Keratinocyte (primary cell): ENCODE measurements around the gene CELSR3. TPM values are rescaled to one million over a fixed set of nuclear protein-coding genes. Genes with fewer than 3 reads are reported as not detected.

Experiments used
- DNase-seq: peaks from one replicate; pipeline ENCODE4 v3.0.0-alpha.2; 2011; ENCODE audit warnings: low read depth, missing footprints, low spot score
- FAIRE-seq: peaks from 2 replicates; lab custom pipeline; 2011; peaks lifted over from hg19 to GRCh38; lab: Jason Lieb, UNC
- H2AFZ ChIP-seq: 2 replicates; pipeline ENCODE4 v1.6.0; 2012; ENCODE audit warnings: low read length, control low read depth, inconsistent platforms; ENCODE audit not compliant: control insufficient read depth
- H3K27ac ChIP-seq: 2 replicates; pipeline ENCODE4 v1.5.1; 2011; ENCODE audit warnings: low read length; ENCODE audit not compliant: control insufficient read depth, insufficient read depth
- H3K27me3 ChIP-seq: 3 replicates; pipeline ENCODE4 v1.6.0; 2011; ENCODE audit warnings: low read length; ENCODE audit not compliant: control insufficient read depth, insufficient read depth; ENCODE audit errors: extremely low read depth
- H3K36me3 ChIP-seq, 2 experiments: 2 replicates in 1 of 2; 3 replicates in 1 of 2; pipeline ENCODE4 v1.5.1; 2011; ENCODE audit warnings: low read length in 2 of 2, mild to moderate bottlenecking in 1 of 2; ENCODE audit not compliant: control insufficient read depth in 2 of 2, insufficient read depth in 2 of 2; ENCODE audit errors: extremely low read depth in 1 of 2
- H3K4me1 ChIP-seq: 3 replicates; pipeline ENCODE4 v1.5.1; 2011; ENCODE audit warnings: low read length; ENCODE audit not compliant: control insufficient read depth, insufficient read depth; ENCODE audit errors: extremely low read depth
- H3K4me2 ChIP-seq: 3 replicates; pipeline ENCODE4 v1.6.0; 2011; ENCODE audit warnings: low read depth, low read length; ENCODE audit not compliant: control insufficient read depth, insufficient read depth; ENCODE audit errors: extremely low read depth
- H3K4me3 ChIP-seq, 3 experiments: fragments of 200-600 bp in 1 of 3; sonication (generic) in 1 of 3; 2 replicates in 2 of 3; 3 replicates in 1 of 3; pipeline ENCODE4 v1.5.1; 2011 to 2016; ENCODE audit warnings: low read length in 3 of 3, mild to moderate bottlenecking in 3 of 3, control low read depth in 2 of 3, inconsistent platforms in 1 of 3, low read depth in 1 of 3, mixed read lengths in 1 of 3, mixed run types in 1 of 3, moderate library complexity in 1 of 3; ENCODE audit not compliant: control insufficient read depth in 2 of 3, insufficient read depth in 2 of 3; ENCODE audit errors: extremely low read depth in 1 of 3
- H3K79me2 ChIP-seq: 2 replicates; pipeline ENCODE4 v1.6.0; 2012; ENCODE audit warnings: low read length; ENCODE audit not compliant: control insufficient read depth, insufficient read depth
- H3K9ac ChIP-seq: 3 replicates; pipeline ENCODE4 v1.6.0; 2011; ENCODE audit warnings: low read length; ENCODE audit not compliant: control insufficient read depth, insufficient read depth; ENCODE audit errors: extremely low read depth
- H3K9me1 ChIP-seq: 3 replicates; pipeline ENCODE4 v1.6.0; 2011; ENCODE audit warnings: low read length; ENCODE audit not compliant: control insufficient read depth, insufficient read depth; ENCODE audit errors: extremely low read depth
- H3K9me3 ChIP-seq: 2 replicates; pipeline ENCODE4 v1.5.1; 2012; ENCODE audit warnings: low read depth, low read length; ENCODE audit not compliant: control insufficient read depth
- H4K20me1 ChIP-seq: 3 replicates; pipeline ENCODE4 v1.6.0; 2011; ENCODE audit warnings: low read length; ENCODE audit not compliant: control insufficient read depth, insufficient read depth; ENCODE audit errors: extremely low read depth
- CTCF ChIP-seq, 3 experiments: IDR thresholded peaks in 1 of 3; conservative IDR thresholded peaks in 1 of 3; optimal IDR thresholded peaks in 1 of 3; 2 replicates in 2 of 3; 3 replicates in 1 of 3; pipeline versions ENCODE3 to v1.5.1; 2011; ENCODE audit warnings: low read length in 3 of 3, mild to moderate bottlenecking in 3 of 3, moderate library complexity in 2 of 3, control low read depth in 1 of 3, inconsistent platforms in 1 of 3; ENCODE audit not compliant: insufficient read depth in 2 of 3; ENCODE audit errors: extremely low read depth in 1 of 3
- EZH2 ChIP-seq: IDR thresholded peaks from one replicate; pipeline ENCODE4 v1.6.1; 2012; ENCODE audit warnings: inconsistent platforms, mild to moderate bottlenecking, low read length, moderate library complexity
- dilution Hi-C: fragments of 300-500 bp; cut with MboI; formaldehyde crosslinking; loops from one replicate; pipeline ENCODE4 v1.7.0; 2020; ENCODE audit warnings: low sequenced_read_pairs; ENCODE audit not compliant: extremely low pct_ligation_motif_present
- polyA plus RNA-seq, 5 experiments: library from polyadenylated mRNA; depleted of rRNA in 3 of 5; stranded (reverse) in 3 of 5; stranded (forward) in 1 of 5; unstranded in 1 of 5; fragments of >200 nt; gene quantifications; 1 replicate in 1 of 5; 2 replicates in 3 of 5; 3 replicates in 1 of 5; pipeline versions ENCODE4 v1.2.1 to v1.2.3, GENCODE V29; 2011 to 2012; ENCODE audit warnings: missing spikeins in 2 of 5, low read depth in 1 of 5, low replicate concordance in 1 of 5

Gene CELSR3
- polyA plus RNA-seq, 1 donor (not counting 4 experiments of a cell fraction or from before 2014, with no cell fraction given): 0.25 TPM

GRCh38 chr3:48684480-48685143 lies 21.9 kb upstream of the CELSR3 start:
- H3K36me3 ChIP-seq: peaks cover 24 to 36% of the 10 kb centered on the region in 2 experiments
- H3K27ac ChIP-seq: peak overlapping the region; percentile 31
- H3K9ac ChIP-seq: peak overlapping the region; percentile 44
- DNase-seq (no peak), FAIRE-seq (no peak)
- peak overlapping the region; percentile 59 to 78 (median 66) for H3K4me3 ChIP-seq
- H2AFZ ChIP-seq: peak overlapping the region; percentile 20
- no peaks in the 10 kb centered on the region for H3K27me3 ChIP-seq
- H3K9me3 ChIP-seq: no peaks in the 10 kb centered on the region
- no peaks in the 10 kb centered on the region for H4K20me1 ChIP-seq
- TF ChIP-seq CTCF (optimal IDR thresholded peaks at IDR 0.05 in 1 of 3, IDR thresholded peaks at IDR 0.05 in 1 of 3, conservative IDR thresholded peaks at IDR 0.05 in 1 of 3; ENCODE audit: extremely low read depth in 1 of 3, insufficient read depth in 2 of 3, low read length in 3 of 3) (no peak), EZH2 (no peak)
- peaks cover 19% of the 10 kb centered on the region for H3K79me2 ChIP-seq
- H3K4me2 ChIP-seq: peak overlapping the region; percentile 98
- no peaks in the 10 kb centered on the region for H3K9me1 ChIP-seq
- peaks cover 40% of the 10 kb centered on the region for H3K4me1 ChIP-seq
- dilution Hi-C loops: no loop called here

- DNase-seq (no peak), FAIRE-seq (no peak)
- H3K27me3 ChIP-seq: no peaks in the 10 kb centered on the region
- no peaks in the 10 kb centered on the region for H3K9me1 ChIP-seq
- H3K79me2 ChIP-seq: peaks cover 17% of the 10 kb centered on the region
- H3K36me3 ChIP-seq: peaks cover 18 to 36% of the 10 kb centered on the region in 2 experiments
- no peak for TF ChIP-seq CTCF (optimal IDR thresholded peaks at IDR 0.05 in 1 of 3, IDR thresholded peaks at IDR 0.05 in 1 of 3, conservative IDR thresholded peaks at IDR 0.05 in 1 of 3; ENCODE audit: extremely low read depth in 1 of 3, insufficient read depth in 2 of 3, low read length in 3 of 3)
- no peak for TF ChIP-seq EZH2
- no peak overlapping the region for H3K9ac ChIP-seq
- no peak overlapping the region for H2AFZ ChIP-seq
- H3K4me1 ChIP-seq: peaks cover 40% of the 10 kb centered on the region
- H4K20me1 ChIP-seq: no peaks in the 10 kb centered on the region
- no peaks in the 10 kb centered on the region for H3K9me3 ChIP-seq
- dilution Hi-C loops: no loop called here
- peak overlapping the region; percentile 98 for H3K4me2 ChIP-seq
- H3K4me3 ChIP-seq: no peak overlapping the region
- H3K27ac ChIP-seq: no peak overlapping the region
Measured at GRCh38 chr3:48684054-48684349, 21.3 kb upstream of the CELSR3 start.
